ENCODE measurements around the gene LHFPL6.
A peak's percentile ranks its signal among the peaks of the same experiment; 100 is the strongest.

Gene LHFPL6

GRCh38 chr13:39588384-39588783 lies 14.6 kb downstream of the LHFPL6 start:
- no peak for DNase-seq

- DNase-seq: no peak
Measured at GRCh38 chr13:39587939-39588338, 15.1 kb downstream of the LHFPL6 start.

GRCh38 chr13:39586958-39587605 lies 15.9 kb downstream of the LHFPL6 start:
- no peak for DNase-seq

GRCh38 chr13:39586151-39586550 lies 16.8 kb downstream of the LHFPL6 start:
- DNase-seq: no peak

GRCh38 chr13:39585219-39585618 lies 17.8 kb downstream of the LHFPL6 start:
- no peak for DNase-seq

GRCh38 chr13:39580881-39581575 lies 22.0 kb downstream of the LHFPL6 start:
- no peak for DNase-seq

- no peak for DNase-seq
Measured at GRCh38 chr13:39578821-39579291, 24.1 kb downstream of the LHFPL6 start.

GRCh38 chr13:39577838-39578491 lies 25.0 kb downstream of the LHFPL6 start:
- DNase-seq: no peak

GRCh38 chr13:39577203-39577602 lies 25.8 kb downstream of the LHFPL6 start:
- no peak for DNase-seq

- DNase-seq: no peak
Measured at GRCh38 chr13:39575641-39576238, 27.3 kb downstream of the LHFPL6 start.

- DNase-seq: no peak
Measured at GRCh38 chr13:39571502-39572092, 31.4 kb downstream of the LHFPL6 start.

GRCh38 chr13:39567569-39567968 lies 35.4 kb downstream of the LHFPL6 start:
- no peak for DNase-seq

GRCh38 chr13:39566216-39566869 lies 36.6 kb downstream of the LHFPL6 start:
- no peak for DNase-seq

- peak; percentile 95 for DNase-seq
Measured at GRCh38 chr13:39565036-39565949, 37.7 kb downstream of the LHFPL6 start.

GRCh38 chr13:39563470-39563735 lies 39.6 kb downstream of the LHFPL6 start:
- DNase-seq: peak; percentile 38

GRCh38 chr13:39561971-39562370 lies 41.0 kb downstream of the LHFPL6 start:
- DNase-seq: no peak

GRCh38 chr13:39559847-39560246 lies 43.1 kb downstream of the LHFPL6 start:
- DNase-seq: no peak

GRCh38 chr13:39557285-39557955 lies 45.6 kb downstream of the LHFPL6 start:
- no peak for DNase-seq

GRCh38 chr13:39556866-39557265 lies 46.1 kb downstream of the LHFPL6 start:
- no peak for DNase-seq

- DNase-seq: peak; percentile 30
Measured at GRCh38 chr13:39554371-39554770, 48.6 kb downstream of the LHFPL6 start.

- DNase-seq: no peak
Measured at GRCh38 chr13:39552246-39552645, 50.7 kb downstream of the LHFPL6 start.

Measured in fibroblast of skin of right biceps (primary cell).